22Rv1 (cell line): Measurements from ENCODE around the gene CHCHD5.

Experiments used
- ZFX ChIP-seq: fragments of 450-650 bp; IDR thresholded peaks from 2 replicates; pipeline ENCODE4 v1.6.1; 2017; ENCODE audit warnings: antibody characterized with exemption, borderline replicate concordance
- TF ChIP-seq, protein P1 (sequence below): fragments of 450-650 bp; IDR thresholded peaks from 2 replicates; pipeline ENCODE4 v1.5.1; 2017; ENCODE audit warnings: mild to moderate bottlenecking

DNA sequence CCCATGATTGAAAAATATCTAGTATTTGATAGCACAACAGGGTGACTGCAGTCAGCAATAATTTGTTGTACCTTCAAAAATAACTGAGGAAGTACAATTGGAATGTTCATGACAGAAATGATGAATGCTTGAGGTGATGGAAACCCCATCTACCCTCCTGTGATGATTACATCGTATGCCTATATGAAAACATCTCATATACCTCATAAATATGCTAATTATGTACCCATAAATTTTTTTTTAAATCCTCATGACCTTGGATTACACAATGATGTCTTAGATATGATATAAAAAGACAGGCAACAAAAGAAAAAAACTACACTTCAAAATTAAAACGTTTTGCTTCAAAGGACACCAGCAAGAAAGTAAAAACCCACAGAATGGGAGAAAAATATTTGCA is 43.5 kb upstream of the CHCHD5 start:
- TF ChIP-seq, protein P1, sequence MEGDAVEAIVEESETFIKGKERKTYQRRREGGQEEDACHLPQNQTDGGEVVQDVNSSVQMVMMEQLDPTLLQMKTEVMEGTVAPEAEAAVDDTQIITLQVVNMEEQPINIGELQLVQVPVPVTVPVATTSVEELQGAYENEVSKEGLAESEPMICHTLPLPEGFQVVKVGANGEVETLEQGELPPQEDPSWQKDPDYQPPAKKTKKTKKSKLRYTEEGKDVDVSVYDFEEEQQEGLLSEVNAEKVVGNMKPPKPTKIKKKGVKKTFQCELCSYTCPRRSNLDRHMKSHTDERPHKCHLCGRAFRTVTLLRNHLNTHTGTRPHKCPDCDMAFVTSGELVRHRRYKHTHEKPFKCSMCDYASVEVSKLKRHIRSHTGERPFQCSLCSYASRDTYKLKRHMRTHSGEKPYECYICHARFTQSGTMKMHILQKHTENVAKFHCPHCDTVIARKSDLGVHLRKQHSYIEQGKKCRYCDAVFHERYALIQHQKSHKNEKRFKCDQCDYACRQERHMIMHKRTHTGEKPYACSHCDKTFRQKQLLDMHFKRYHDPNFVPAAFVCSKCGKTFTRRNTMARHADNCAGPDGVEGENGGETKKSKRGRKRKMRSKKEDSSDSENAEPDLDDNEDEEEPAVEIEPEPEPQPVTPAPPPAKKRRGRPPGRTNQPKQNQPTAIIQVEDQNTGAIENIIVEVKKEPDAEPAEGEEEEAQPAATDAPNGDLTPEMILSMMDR = no peak
- no peak for TF ChIP-seq ZFX
